ENCODE data around the gene CFAP410.

DNA sequence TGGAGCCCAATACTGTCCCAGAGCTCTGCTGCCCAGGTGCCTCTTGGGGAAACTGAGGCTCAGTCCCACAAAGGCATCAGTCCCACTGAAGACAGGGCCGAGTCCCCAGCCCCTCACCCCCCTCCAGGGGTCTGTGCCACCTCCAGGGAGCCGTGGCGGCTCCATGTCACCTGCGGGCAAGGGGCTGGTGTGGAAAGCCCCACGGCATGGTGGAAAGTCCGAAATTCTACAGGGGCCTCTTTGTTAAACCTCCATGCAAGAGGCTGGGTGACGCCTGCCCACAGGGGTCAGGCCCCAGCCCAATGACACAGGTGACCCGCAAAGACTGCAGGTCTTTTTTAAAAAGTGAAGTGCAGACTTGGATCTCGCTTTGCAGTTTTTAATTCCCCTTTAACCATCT lies 56.8 kb downstream of the CFAP410 start:
- TF ChIP-seq, protein P1, sequence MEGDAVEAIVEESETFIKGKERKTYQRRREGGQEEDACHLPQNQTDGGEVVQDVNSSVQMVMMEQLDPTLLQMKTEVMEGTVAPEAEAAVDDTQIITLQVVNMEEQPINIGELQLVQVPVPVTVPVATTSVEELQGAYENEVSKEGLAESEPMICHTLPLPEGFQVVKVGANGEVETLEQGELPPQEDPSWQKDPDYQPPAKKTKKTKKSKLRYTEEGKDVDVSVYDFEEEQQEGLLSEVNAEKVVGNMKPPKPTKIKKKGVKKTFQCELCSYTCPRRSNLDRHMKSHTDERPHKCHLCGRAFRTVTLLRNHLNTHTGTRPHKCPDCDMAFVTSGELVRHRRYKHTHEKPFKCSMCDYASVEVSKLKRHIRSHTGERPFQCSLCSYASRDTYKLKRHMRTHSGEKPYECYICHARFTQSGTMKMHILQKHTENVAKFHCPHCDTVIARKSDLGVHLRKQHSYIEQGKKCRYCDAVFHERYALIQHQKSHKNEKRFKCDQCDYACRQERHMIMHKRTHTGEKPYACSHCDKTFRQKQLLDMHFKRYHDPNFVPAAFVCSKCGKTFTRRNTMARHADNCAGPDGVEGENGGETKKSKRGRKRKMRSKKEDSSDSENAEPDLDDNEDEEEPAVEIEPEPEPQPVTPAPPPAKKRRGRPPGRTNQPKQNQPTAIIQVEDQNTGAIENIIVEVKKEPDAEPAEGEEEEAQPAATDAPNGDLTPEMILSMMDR (IDR thresholded peaks at IDR 0.05), result no peak
- TF ChIP-seq POLR2A (IDR thresholded peaks at IDR 0.05) (no peak), POLR2AphosphoS5 (IDR thresholded peaks at IDR 0.05) (no peak)

Data from prostate gland (tissue), 2 donors.